Endometrium (tissue), 2 donors: Measurements from ENCODE around the gene FAT1.

Experiments used
- FAIRE-seq: peaks from 2 replicates; lab custom pipeline; 2012; peaks lifted over from hg19 to GRCh38; lab: Jason Lieb, UNC
- donor health status: control.
- donor health status: control.

Gene FAT1

DNA sequence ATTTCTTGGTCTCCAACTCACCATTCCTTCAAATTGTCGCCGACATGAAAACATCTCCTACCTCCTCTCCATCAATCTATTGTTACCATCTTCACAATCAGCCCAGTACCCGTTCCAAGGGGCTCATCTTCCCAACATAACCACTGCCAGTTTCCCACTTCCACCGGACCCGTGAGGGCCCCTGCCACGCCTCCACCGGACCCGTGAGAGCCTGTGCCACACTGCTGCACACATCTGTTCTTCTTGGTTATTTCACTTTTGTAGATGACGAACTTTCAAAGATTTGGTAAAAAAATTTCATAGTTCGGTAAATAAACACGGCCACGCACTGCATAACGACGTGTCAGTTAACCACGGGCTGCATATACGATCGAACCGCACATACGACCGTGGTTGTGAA is 65.0 kb downstream of the FAT1 start:
- FAIRE-seq, result no peak

DNA sequence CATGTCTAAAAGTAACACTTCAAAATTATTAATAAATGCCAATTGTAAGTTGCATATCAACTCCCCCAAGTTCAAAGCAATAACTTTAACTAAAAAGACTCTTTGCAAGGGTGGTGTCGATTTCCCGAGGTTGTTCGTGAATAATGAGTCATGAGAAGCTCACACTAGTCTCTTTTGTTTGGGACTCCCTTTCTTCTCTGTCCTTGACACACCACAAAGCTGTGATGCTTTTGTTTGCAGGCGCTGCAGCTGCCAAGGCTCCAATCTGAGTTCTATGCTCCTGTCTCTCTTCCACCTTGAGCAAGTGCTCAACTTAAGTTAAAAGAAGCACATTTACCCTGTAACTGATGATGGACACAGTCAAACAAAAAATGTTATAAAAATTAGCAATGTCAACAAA is 65.9 kb downstream of the FAT1 start:
- FAIRE-seq, result no peak

DNA sequence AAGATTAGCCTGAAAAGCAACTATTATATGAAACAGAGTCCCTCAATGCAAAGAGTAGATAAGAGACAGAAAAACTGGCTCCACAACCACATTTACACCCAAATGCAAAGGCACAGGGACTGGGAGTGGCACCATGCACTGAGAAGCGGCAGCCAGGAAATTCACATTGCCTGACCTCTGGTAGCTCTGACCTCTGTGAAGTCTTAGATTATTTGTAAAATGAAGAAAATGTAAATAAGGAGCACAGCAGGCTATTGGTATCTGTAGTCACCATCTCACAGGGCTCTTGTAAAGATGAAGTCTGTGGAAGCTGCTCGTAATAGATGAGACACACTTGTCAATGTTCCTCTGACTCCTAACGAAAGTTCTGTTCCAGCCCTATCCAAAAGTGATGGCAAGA is 69.7 kb downstream of the FAT1 start:
- FAIRE-seq, result no peak

DNA sequence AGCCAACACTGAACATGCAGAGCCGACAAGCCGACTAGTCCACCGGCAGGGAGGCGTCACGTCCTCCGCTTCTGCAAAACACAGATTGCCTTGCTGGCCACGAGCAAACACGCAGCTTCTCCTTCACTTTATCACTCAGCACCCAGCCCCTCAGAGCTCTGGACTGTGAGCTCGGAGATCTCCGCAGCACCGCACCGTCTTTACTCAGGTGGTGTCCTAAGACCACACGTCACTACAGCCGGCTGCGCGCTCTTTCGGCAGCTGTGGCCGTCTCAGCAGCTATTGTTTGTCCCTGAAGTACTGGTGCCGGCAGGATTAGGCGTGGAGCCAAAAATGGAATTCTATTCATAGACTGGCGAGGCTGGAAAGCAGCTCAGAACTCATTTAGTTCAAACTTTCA is 72.0 kb downstream of the FAT1 start:
- no peak for FAIRE-seq

DNA sequence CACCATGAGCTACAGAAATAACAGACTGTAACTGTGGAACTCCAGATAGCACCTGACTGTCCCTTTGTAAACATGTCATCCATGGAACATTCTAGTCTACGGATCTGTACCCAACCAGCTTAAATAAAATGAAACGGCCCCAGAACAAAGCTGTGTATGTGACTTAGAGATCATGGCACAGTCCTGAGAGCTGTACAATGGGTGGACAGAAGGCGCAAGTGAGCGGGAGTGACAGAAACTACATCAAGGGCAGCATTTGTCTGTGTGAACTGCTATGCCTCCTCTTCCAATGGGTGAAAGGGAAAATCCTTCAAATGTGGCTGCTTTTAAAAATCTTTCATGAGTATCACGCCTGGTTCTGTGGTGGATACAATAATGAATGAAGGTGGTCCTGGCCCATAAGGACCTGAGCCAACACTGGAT is 72.5 kb downstream of the FAT1 start:
- no peak for FAIRE-seq

DNA sequence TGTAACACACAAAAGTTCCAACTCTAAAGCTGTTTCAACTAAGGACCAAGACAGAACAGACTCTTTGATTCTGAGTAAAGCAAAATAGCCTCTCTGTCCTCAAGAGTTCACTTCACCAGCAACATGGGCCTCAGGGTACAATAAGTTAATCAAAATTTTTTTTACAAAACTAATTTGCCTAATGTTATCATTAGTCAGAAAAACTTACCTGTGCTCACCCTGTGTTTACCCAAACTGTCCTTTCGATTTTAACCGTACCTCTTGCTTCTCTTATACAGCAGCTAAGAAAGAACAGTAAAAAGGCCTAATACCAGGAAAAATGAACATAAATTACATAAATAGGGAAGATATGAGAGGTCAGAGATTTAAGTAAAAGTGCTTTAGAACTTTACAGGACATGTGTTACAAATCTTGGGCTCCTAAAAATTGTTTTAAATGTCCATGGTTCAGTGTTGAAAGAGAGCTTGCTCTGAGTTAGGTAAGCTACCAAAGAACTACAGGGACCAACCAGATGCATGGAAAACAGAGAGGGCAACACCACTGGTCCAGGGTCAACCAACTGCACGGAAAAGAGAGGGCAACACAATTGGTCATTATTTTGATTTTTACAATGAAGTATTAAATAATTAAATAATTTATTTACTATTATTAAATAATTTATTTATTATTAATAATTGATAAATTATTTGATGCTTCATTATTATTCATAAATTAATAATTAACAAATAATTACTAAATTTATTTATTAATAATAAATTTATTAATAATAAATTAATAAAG is 73.1 kb downstream of the FAT1 start:
- peak; percentile 74 for FAIRE-seq

DNA sequence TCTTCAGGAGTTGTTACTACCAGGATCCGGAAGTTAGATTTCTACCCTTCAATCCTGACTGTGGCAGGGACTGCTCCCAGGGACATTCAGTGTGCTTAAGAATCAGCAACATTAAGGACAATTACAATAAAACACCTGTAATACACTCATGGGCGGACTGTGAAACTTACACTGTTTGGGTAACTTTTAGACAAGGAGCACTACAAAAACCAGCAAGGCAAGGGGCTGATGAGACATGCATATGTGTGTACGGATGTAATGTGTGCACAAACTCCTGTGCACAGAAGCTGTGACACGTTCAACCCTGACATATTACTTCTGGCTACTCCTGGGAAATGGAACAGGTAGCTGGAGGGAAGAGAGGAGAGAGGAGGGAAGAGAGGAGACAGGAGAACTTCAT is 75.8 kb downstream of the FAT1 start:
- FAIRE-seq, result no peak

DNA sequence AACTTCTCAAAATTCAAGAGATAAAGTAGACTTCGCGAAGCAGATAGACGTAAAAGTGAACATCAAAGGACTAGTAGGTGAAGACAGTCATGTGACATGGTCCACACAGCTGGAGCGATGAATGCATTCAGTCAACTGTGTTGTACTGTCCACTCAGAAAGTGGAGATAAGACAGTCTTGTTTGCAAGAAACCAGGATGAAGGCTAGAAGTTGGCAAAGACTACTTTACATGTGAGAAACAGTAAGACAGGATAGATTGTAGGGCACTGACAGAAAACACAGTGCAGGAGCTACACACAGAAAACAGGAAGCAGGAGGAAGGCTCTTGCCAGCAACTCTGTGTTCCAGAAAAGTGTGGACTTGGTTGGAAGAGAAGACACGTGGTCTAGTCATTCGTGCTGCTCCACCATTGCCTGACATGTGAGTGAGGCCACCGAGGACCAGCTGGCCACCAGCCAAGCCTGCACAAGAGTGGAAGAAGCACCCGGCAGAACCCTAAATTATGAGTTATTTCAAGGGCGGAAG is 78.9 kb downstream of the FAT1 start:
- FAIRE-seq, result no peak

DNA sequence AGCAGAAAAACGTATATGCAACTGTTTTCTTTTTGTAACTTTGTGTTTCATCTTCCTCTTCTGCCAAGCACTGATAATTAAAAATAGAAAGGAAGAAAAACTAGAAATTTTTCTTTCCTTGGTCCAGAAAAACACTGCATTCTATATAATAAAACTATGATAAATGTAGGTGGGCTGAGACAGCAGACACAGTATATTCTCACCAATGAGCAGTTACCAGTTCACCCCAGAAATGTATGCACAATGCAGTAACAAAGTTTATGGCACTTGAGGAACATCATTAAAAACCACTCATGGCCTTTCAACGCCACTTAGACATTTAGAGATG is 79.4 kb downstream of the FAT1 start:
- no peak for FAIRE-seq

DNA sequence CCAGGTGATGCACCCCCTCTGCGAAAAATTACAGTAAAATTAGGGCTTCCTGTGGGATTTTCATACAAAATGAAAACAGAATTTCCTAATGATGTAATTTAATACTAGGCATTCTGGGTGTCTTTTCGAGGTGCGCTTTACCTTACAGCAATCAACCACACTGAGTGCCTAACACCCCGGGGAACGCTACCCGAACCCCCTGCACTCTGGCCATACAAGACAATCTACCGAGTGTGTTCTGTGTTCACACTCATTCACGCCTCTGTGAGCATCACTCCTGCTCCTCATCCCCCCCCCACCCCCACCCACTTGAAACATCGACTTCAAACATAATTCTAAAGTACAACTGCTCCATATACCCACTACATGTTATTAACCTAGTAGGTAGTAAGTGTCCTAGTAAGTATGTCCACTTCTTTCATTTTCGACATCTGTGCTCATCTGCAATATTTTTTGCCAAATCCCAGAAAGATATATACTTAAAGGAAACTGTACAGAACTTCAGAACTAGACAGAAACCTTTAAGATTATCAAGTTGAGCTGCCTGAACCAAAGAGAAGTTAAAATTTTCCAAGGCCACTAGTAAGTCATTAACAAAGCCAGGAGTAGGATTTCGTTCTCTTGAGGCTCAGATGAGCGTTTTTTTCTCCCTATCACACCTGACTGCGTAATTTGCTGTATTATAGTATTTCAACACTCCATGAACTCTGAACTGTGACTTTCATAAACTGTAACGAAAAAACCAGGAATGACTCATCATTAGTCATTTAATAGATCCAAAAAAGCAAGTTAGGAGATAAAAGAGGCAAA is 80.0 kb downstream of the FAT1 start:
- FAIRE-seq, result no peak

DNA sequence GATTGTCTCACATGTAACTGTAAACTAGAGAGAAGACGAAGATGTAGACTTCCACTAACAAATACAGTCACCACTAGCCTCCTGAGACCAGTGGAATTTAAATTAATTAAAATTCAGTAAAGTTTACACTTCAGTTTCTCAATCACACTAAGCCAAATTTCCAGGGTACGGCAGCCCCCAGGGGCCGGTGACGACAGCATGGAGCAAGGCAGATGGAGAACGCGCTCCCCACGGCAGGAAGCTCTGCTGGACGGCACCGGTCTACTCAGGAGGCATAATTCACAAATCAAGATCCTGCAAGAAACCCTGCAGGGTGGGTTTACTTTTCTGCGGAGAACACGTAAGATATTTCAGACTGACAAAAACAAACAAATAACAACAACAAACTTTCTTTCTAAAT is 80.7 kb downstream of the FAT1 start:
- no peak for FAIRE-seq

DNA sequence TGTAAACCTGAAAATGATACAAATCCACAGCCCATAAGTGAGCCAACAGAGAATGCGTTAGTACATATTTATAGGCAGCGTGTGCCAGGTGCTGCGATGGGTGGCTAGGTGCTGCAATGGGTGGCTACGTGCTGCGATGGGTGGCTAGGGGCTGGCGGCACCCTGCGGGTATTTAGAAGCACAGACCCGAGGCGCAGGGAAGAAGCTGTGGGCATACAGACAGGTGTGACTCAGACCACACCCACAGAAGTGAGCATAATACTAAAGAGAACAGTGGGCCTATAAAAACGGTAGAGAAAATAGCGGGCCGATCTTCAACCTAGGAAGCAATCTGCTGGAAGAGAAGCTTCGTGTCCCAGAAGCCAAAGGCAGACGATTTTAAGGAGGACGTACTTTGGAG is 81.1 kb downstream of the FAT1 start:
- FAIRE-seq, result no peak

DNA sequence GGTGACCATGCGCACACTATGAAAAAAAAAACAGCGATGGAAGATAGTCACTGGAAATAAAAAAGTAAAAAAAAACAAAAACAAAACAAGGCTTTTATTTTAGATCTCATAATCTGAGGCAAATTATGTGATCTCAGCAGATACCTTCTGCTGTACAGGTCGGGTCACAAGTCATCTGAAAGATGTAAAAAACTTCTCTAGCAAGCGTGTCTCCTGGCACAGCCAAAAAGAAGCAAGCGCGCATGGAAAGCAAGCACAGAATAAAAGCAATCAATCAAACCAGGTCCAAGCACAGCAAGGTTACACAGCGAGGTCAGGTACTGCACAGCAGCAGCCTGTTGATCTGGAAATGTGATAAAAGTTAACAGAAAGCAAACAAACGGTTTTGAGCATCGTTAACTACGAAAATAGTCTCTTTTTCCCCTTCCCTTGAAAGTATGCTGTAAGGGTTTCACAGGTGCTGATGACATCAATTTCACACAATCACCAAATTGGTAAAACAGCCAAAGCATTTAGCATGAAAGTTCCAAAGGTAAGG is 89.0 kb downstream of the FAT1 start:
- no peak for FAIRE-seq

DNA sequence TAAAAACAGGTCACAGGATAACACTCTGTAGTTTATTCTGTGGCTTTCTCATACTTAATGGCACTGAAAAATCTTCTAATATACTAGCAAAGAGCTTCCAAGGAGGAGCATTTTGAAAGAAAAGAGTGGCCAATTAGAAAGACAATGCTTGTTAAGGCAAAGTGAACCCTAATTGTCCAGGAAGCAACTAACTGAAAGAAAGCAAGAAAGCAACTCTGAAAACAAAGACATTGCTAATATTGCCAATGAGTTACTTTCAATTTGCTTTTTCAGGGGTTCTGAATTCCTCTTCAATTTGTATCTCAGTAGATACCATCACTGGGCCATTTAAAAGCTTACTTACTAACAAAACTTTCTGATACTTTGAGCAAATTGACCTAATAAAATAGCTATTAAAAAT is 89.8 kb downstream of the FAT1 start:
- FAIRE-seq, result no peak

DNA sequence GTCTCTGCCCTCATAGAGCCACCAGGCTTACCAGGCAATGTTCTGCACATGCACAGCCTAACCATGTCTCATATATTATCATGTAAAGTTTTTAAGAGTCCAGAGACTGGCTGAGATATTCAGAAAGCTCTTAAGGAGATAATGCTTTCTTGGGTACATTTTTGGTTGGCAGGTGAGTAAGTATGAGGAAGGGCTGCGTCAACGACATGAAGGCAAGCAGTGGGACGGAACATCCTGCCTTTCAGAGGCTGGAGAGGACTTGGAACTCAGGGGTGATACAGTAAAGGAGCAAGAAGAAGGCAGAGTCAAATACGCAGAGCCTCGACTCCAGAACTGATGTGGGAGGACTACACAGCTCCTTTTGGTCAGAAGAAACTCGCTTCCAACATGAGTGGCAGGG is 93.5 kb downstream of the FAT1 start:
- no peak for FAIRE-seq

DNA sequence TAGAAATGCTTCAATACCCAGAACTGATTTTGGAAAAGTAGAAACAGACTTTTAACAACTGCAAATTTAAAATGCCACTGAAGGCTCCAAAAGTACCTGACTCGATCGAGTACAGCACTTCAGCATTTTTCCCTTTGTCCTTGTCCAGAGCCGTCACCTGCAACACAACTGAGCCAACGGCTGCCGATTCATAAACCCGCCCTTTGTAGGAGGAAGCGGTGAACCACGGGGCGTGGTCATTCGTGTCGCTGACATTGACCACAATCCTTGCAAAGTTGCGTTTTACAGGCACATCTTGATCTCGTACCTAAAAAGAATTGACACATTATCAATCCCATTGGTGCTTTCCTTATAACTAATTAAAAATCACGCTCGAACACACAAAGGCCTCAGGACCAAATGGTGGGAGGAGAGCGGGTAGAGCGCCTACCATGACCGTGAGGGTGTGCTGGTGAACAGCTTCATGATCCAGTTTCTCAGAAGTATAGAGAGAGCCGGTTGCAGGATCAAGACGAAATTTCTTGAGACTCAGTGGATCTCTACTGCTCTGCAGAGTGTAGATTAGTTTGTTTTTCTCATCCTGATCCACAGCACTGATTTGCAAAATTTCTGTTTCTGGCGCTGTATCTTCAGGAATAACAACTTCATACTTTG is 95.5 kb downstream of the FAT1 start:
- FAIRE-seq, result no peak

DNA sequence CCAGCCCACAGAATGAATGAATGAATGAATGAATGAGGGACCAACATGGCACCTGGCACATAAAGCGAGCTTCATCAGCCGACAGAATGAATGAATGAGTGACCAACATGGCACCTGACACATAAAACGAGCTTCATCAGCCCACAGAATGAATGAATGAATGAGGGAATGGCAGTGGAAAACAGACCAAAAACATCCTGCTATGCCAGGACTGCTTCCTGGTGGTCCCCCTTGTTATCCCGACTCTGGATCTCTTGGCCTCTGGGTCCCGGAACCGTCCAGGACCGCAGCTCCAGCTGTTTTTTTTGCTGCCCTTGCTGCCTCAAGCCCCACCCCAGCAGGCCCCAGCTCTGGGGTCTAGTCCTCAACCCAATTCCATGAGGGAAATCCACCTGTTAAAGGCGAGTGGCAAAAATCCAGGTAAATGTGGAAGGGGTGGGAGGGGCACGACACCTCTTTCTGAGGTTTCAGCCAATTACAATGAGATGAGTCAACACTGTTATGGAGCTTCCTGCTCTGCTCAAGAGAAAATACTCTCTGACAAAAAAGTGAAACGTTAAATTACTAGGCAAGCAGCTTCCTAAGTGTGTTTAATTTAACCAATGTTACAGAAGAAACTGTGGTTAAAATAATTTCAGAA is 96.3 kb downstream of the FAT1 start:
- FAIRE-seq, result no peak

DNA sequence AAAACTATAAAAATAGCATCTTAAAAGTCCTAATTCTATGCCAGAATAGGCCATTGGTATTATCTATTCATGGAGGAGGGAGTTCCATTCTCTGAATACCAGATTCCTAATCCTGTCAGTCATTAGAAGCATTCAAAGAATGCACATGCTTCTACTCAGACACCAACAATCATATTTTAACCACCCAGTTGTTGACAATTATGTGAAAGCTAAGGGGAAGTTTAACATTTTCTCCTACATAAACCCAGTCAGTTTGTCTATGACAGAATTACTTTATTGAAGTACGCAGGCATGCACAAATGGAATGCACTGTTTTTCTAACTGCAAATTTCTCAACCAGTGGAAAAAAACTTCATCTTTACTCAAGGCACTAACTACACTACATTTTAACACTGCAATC is 98.7 kb downstream of the FAT1 start:
- FAIRE-seq, result no peak

DNA sequence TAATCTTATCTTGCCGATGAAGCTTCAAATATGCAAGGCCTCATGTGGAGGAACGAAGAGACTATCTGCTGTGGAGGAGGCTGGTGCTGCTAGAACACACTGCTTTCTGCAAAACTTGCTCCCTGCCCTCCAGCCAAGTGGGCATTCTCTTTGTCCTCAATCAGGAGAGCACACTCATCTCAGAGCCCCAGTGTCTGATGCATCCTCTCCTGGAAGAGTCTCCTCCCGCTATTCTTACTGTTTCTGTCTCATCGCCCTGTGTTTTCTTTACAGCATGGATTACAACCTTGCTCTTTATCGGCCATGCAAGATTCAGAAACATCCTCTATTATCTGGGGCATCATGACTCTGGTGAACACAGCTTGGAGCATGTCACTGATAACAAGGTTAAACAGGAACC is 100.1 kb downstream of the FAT1 start:
- FAIRE-seq, result no peak

DNA sequence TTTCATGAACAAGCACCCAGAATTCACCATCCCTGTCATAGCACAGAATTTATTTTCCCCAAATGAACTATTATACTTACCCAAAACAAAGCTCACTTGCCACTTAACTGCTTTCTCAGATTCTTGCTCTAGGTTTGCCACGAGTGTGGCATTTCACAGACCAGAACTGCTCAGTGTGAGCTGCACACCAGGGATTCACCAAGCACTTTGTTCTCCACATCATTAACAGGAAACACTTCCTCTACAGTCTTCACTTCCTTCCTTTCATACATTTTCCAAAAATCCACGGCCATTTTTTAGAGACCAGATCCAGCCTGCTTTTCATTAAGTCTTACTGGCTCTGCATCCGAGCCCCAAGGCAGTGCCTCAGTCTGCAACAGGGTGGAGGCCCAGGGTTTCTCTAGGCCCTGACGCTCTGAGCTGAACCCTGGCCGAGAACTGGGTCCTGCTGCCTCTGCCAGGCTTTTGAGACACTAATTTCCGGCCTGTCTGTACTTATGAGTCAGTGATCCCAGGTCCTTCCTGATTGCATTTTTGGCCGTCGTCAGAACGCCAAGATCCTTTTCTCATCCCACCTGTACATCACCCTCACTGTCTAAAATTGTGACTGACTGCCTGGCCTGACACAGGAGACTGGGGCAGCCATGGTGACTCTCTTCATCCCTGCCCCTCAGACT is 100.7 kb downstream of the FAT1 start:
- FAIRE-seq, result no peak

DNA sequence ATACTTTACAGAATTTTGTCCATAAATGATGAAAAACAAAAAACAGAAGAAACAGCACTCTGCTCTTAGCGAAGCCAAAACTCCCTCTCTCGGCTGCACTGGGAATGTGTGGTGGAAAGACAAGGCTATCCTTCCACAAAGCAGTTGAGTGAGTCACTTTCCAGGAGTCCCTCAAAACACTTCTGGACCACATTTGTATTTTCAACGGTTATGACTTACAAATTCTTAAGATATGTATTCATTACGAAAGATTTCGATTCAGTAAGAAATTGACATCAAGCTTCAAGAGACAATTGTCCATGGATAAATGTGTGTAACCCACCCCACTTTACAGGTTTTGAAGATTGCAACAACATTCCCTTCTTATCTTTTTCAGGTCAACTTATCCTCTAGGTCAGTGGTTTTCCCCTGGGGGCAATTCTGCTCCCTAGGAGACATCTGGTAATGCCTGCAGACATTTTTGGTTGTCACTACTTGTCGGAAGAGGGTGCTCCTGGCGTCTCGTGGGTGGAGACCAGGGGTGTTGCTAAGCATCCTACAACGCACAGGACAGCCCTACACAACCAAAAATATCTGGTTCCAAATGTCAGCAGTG is 101.6 kb downstream of the FAT1 start:
- FAIRE-seq, result no peak
